Measurements from ENCODE around the gene ATP5F1E. TPM values are rescaled to one million over a fixed set of nuclear protein-coding genes. Genes with fewer than 3 reads are reported as not detected.
A peak's percentile ranks its signal among the peaks of the same experiment; 100 is the strongest.

Gene ATP5F1E
- total RNA-seq, 1 experiment from 2014 or later, result 52.7 TPM

DNA sequence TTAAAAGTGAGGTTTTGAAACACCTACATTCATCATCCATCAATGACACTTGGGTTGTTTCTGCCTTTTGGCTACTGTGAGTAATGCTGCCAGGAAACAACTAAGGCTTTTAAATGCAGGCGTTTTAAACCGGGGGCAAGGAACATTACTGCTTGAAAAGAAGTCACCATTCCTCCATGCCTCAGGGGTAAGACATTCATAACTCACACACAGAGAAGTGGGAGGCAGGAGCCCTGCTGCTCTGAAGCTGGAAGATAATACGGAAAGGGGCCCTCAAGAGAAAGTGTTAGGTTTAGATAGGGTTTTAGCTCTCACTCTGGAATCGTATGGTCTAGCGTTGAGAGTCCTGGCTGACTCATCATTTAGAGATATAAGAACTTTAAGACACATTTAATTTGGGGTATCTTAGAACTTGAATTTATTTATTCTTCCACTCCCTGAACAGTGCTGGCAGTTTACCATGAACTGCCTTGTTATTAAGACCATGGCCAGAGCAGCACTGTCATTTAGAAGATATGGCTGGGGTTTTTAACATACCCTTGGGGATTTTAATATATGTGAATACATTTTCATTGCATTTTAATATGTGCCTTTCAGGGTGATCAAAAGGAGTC lies 11.1 kb downstream of the ATP5F1E start:
- Mint-ChIP-seq H3K36me3 (ENCODE audit: insufficient read depth in 1 of 3, low read depth in 3 of 3) (peaks cover 10 to 33% (median 29%) of the 10 kb centered on the region in 3 experiments; a peak in 6 of 7 replicates), H3K27ac (peak overlapping the region in 1 of 3 experiments; percentile 54; a peak in 1 of 7 replicates), H3K9me3 (no peaks in the 10 kb centered on the region), H3K4me3 (no peak overlapping the region), H3K27me3 (ENCODE audit: low read depth) (peaks cover 5% of the 10 kb centered on the region), H3K4me1 (peaks cover 24 to 25% of the 10 kb centered on the region in 2 experiments)
- Histone ChIP-seq H4K20me1 (ENCODE audit: control insufficient read depth, insufficient read depth, insufficient read length) (no peaks in the 10 kb centered on the region), H3K27me3 (ENCODE audit: insufficient read depth, low read length) (no peaks in the 10 kb centered on the region), H2BK5ac (ENCODE audit: insufficient read length, low read length) (no peak overlapping the region), H3K18ac (ENCODE audit: insufficient read length, low read depth, low read length) (no peak overlapping the region), H3K9me3 (ENCODE audit: control insufficient read depth, low read depth, low read length) (no peaks in the 10 kb centered on the region), H2BK20ac (ENCODE audit: low read depth, low read length, poor library complexity, severe bottlenecking) (no peak overlapping the region), H3K79me2 (ENCODE audit: insufficient read depth, low read length) (no peaks in the 10 kb centered on the region), H2AFZ (ENCODE audit: low read length) (no peak overlapping the region), H3K14ac (ENCODE audit: insufficient read depth, low read length) (no peak overlapping the region), H2BK12ac (ENCODE audit: insufficient read length, low read depth, low read length) (no peak overlapping the region), H3T11ph (ENCODE audit: low read length) (no peak overlapping the region), H3K4me1 (ENCODE audit: insufficient read depth, low read length) (no peaks in the 10 kb centered on the region), H3K79me1 (ENCODE audit: insufficient read depth, low read depth, low read length, poor library complexity, severe bottlenecking) (no peaks in the 10 kb centered on the region), H4K91ac (ENCODE audit: insufficient read length, low read depth, low read length) (no peak overlapping the region), H2BK15ac (ENCODE audit: low read depth, low read length) (no peak overlapping the region), H3K56ac (ENCODE audit: insufficient read length, low read depth, low read length) (no peak overlapping the region), H3K4me2 (ENCODE audit: insufficient read depth, insufficient read length, low read length) (no peak overlapping the region), H3K9ac (ENCODE audit: extremely low read depth, insufficient read length, low read length) (no peak overlapping the region), H2AK5ac (ENCODE audit: insufficient read length, low read length) (no peak overlapping the region), H3K27ac (ENCODE audit: insufficient read length, low read depth, low read length) (no peak overlapping the region), H3K4ac (ENCODE audit: low read depth, low read length) (no peak overlapping the region), H4K8ac (replicated peaks; ENCODE audit: insufficient read length, low read depth, low read length) (no peak overlapping the region), H4K5ac (ENCODE audit: insufficient read length, low read depth, low read length) (no peak overlapping the region), H3K23ac (ENCODE audit: insufficient read length, low read depth, low read length) (no peak overlapping the region), H3K23me2 (ENCODE audit: insufficient read length, low read depth, low read length, poor library complexity, severe bottlenecking) (no peaks in the 10 kb centered on the region), H2BK120ac (ENCODE audit: low read depth, low read length, poor library complexity, severe bottlenecking) (no peak overlapping the region)
- no CpG with 5 or more reads among the region's 5 CpGs for WGBS (ENCODE audit: extremely low coverage, insufficient read length, low lambda C conversion rate)
- no peak for DNase-seq
- no peak for TF ChIP-seq CTCF (conservative IDR thresholded peaks at IDR 0.05)
